Right atrium auricular region (tissue), 2 donors: ENCODE results near the gene VSTM4. TPM values are rescaled to one million over a fixed set of nuclear protein-coding genes. Genes with fewer than 3 reads are reported as not detected.

ENCODE experiments used
- DNase-seq: peaks from one replicate; pipeline ENCODE4 v3.0.0-alpha.2; 2019; ENCODE audit warnings: low spot score
- H3K27ac ChIP-seq, 2 donors: fragments of 200-600 bp; sonication (generic); 1 replicate in 1 of 2; 2 replicates in 1 of 2; pipeline ENCODE4 v1.5.1; 2016 to 2019
- H3K27me3 ChIP-seq, 2 donors: fragments of 200-600 bp; sonication (generic); one replicate each; pipeline versions ENCODE4 v1.5.1 to v1.6.0; 2017 to 2019
- H3K36me3 ChIP-seq: fragments of 200-600 bp; sonication (generic); one replicate; pipeline ENCODE4 v1.5.1; 2016
- H3K4me1 ChIP-seq, 2 donors: fragments of 200-600 bp; sonication (generic); one replicate each; pipeline versions ENCODE4 v1.5.1 to v1.6.0; 2017 to 2019
- H3K4me3 ChIP-seq, 2 donors: fragments of 200-600 bp; sonication (generic); 1 replicate in 1 of 2; 2 replicates in 1 of 2; pipeline ENCODE4 v1.5.1; 2017 to 2019; ENCODE audit warnings: mild to moderate bottlenecking in 1 of 2, moderate library complexity in 1 of 2
- H3K9me3 ChIP-seq, 2 donors: fragments of 200-600 bp; sonication (generic); one replicate each; pipeline ENCODE4 v1.5.1; 2019
- CTCF ChIP-seq, 2 donors: fragments of 200-600 bp; sonication (generic); IDR thresholded peaks; one replicate each; pipeline ENCODE4 v1.5.1; 2019; ENCODE audit warnings: antibody characterized with exemption in 2 of 2
- total RNA-seq, 2 donors: library from RNA; depleted of rRNA; stranded (reverse); fragments of >200 nt; gene quantifications; one replicate each; pipeline ENCODE4 v1.1.0, GENCODE V29; 2016

Gene VSTM4
- total RNA-seq, 2 donors from 2014 or later, result 17.6 to 22.7 TPM

GRCh38 chr10:49119746-49120145 is 4.4 kb upstream of the VSTM4 start:
- Histone ChIP-seq H3K4me3 (no peak overlapping the region), H3K4me1 (peaks cover 0 to under 1% of the 10 kb centered on the region in 2 donors), H3K9me3 (no peaks in the 10 kb centered on the region), H3K27ac (no peak overlapping the region), H3K27me3 (no peaks in the 10 kb centered on the region), H3K36me3 (no peaks in the 10 kb centered on the region)
- no peak for DNase-seq
- no peak for TF ChIP-seq CTCF (IDR thresholded peaks at IDR 0.05)

- Histone ChIP-seq H3K27me3 (no peaks in the 10 kb centered on the region), H3K4me3 (no peak overlapping the region), H3K27ac (no peak overlapping the region), H3K36me3 (no peaks in the 10 kb centered on the region), H3K4me1 (peaks cover 0 to 13% of the 10 kb centered on the region in 2 donors), H3K9me3 (no peaks in the 10 kb centered on the region)
- no peak for DNase-seq
- no peak for TF ChIP-seq CTCF (IDR thresholded peaks at IDR 0.05)
Observed at GRCh38 chr10:49118430-49119074, 3.2 kb upstream of the VSTM4 start.

GRCh38 chr10:49117376-49118070 is 2.2 kb upstream of the VSTM4 start:
- peak overlapping the region in 1 of 2 donors; percentile 23 for H3K27ac ChIP-seq
- DNase-seq, result peak; percentile 54
- H3K27me3 ChIP-seq, result no peaks in the 10 kb centered on the region
- no peaks in the 10 kb centered on the region for H3K36me3 ChIP-seq
- H3K4me1 ChIP-seq, result peaks cover 0 to 22% of the 10 kb centered on the region in 2 donors
- H3K9me3 ChIP-seq, result no peaks in the 10 kb centered on the region
- no peak overlapping the region for H3K4me3 ChIP-seq
- TF ChIP-seq CTCF (IDR thresholded peaks at IDR 0.05), result no peak

- Histone ChIP-seq H3K27me3 (no peaks in the 10 kb centered on the region), H3K9me3 (no peaks in the 10 kb centered on the region), H3K4me1 (peaks cover 0 to 30% of the 10 kb centered on the region in 2 donors), H3K27ac (peak overlapping the region in 1 of 2 donors; percentile 23), H3K36me3 (no peaks in the 10 kb centered on the region), H3K4me3 (no peak overlapping the region)
- peak; percentile 56 for DNase-seq
- TF ChIP-seq CTCF (IDR thresholded peaks at IDR 0.05), result no peak
Observed at GRCh38 chr10:49116509-49117375, 1.4 kb upstream of the VSTM4 start.

GRCh38 chr10:49115796-49116508 is 630 bp upstream of the VSTM4 start:
- TF ChIP-seq CTCF (IDR thresholded peaks at IDR 0.05), result no peak

More at GRCh38 chr10:49115796-49116508, 630 bp upstream of the VSTM4 start:
- Histone ChIP-seq H3K4me3 (peak overlapping the region; percentile 15 to 72), H3K27me3 (no peaks in the 10 kb centered on the region), H3K27ac (peak overlapping the region; percentile 55 to 59), H3K9me3 (no peaks in the 10 kb centered on the region), H3K36me3 (no peaks in the 10 kb centered on the region), H3K4me1 (peaks cover 0 to 38% of the 10 kb centered on the region in 2 donors)
- peak; percentile 55 for DNase-seq
